ENCODE results near the gene CRHBP.

GRCh38 chr5:76952795-76953536, at the start of gene CRHBP:
- no peak for TF ChIP-seq CTCF (IDR thresholded peaks at IDR 0.05; ENCODE audit: low read depth, low read length, missing input control)
- TF ChIP-seq REST (IDR thresholded peaks at IDR 0.05) = no peak
- TF ChIP-seq EGR1 (IDR thresholded peaks at IDR 0.05; ENCODE audit: low read depth in 2 of 2) = no peak
- no peak for TF ChIP-seq SP1 (IDR thresholded peaks at IDR 0.05)
- no peak for TF ChIP-seq MAX (IDR thresholded peaks at IDR 0.05)
- TF ChIP-seq TAF1 (conservative IDR thresholded peaks at IDR 0.05) = no peak
